GM12878 (cell line): ENCODE data around the gene TADA3. TPM values are rescaled to one million over a fixed set of nuclear protein-coding genes. Genes with fewer than 3 reads are reported as not detected.

Experiments used
- ATAC-seq: fragments of 200-7000 bp; cut with Tn5 transposase; 3 replicates; pipeline ENCODE4 v1.9.1; 2020; ENCODE audit warnings: mild to moderate bottlenecking, moderate library complexity
- BruUV-seq: library from RNA; stranded (reverse); fragments of 400-500 nt; replicated peaks from 2 replicates; lab custom pipeline; 2021; lab: Mats Ljungman, UMichigan
- CTCF ChIA-PET: fragments of 300-600 bp; sonication (Branson Sonifier 250); formaldehyde crosslinking; extraction: SDS; loops from one replicate; lab custom pipeline; 2021; ENCODE audit warnings: inconsistent platforms; lab: Yijun Ruan, JAX
- POLR2A ChIA-PET: fragments of 350-600 bp; formaldehyde crosslinking; extraction: SDS; loops from one replicate; lab custom pipeline; 2021; ENCODE audit warnings: inconsistent platforms; lab: Charles Lee
- RAD21 ChIA-PET: fragments of 300-600 bp; sonication (Branson Sonifier 250); formaldehyde crosslinking; loops from one replicate; lab custom pipeline; 2023; ENCODE audit warnings: antibody characterized with exemption; ENCODE audit not compliant: unreplicated experiment; lab: Charles Lee
- SMC1A ChIA-PET: fragments of 300-600 bp; sonication (Branson Sonifier 250); formaldehyde crosslinking; loops from one replicate; lab custom pipeline; 2023; ENCODE audit not compliant: unreplicated experiment, uncharacterized antibody; lab: Charles Lee
- DNase-seq: peaks from one replicate; pipeline ENCODE4 v3.0.0-alpha.2; 2011; ENCODE audit warnings: low read depth, low spot score
- FAIRE-seq: peaks from 3 replicates; lab custom pipeline; 2011; peaks lifted over from hg19 to GRCh38; lab: Jason Lieb, UNC
- H2AFZ ChIP-seq: 2 replicates; pipeline ENCODE4 v1.6.0; 2011; ENCODE audit warnings: low read depth, low read length, control low read depth; ENCODE audit not compliant: control insufficient read depth
- H3K27ac ChIP-seq: 2 replicates; pipeline ENCODE4 v1.5.1; 2011; ENCODE audit warnings: control low read depth; ENCODE audit not compliant: control insufficient read depth, insufficient read depth
- H3K27me3 ChIP-seq, 2 experiments: replicated peaks in 1 of 2; 2 replicates each; pipeline versions ENCODE4 v1.6.0 to v1.6.1; 2011; ENCODE audit warnings: low read length in 1 of 2; ENCODE audit not compliant: control insufficient read depth in 2 of 2, insufficient read depth in 2 of 2
- H3K36me3 ChIP-seq, 2 experiments: 2 replicates each; pipeline ENCODE4 v1.5.1; 2011; ENCODE audit warnings: low read length in 1 of 2; ENCODE audit not compliant: control insufficient read depth in 2 of 2, insufficient read depth in 2 of 2
- H3K4me1 ChIP-seq: 2 replicates; pipeline ENCODE4 v1.6.1; 2011; ENCODE audit warnings: mild to moderate bottlenecking, low read length, moderate library complexity, mixed read lengths; ENCODE audit not compliant: control insufficient read depth, insufficient read depth
- H3K4me2 ChIP-seq: 2 replicates; pipeline ENCODE4 v1.6.0; 2011; ENCODE audit warnings: control low read depth; ENCODE audit not compliant: control insufficient read depth, insufficient read depth
- H3K4me3 ChIP-seq: fragments of 200-600 bp; sonication (generic); 2 replicates; pipeline ENCODE4 v1.5.1; 2016
- H3K79me2 ChIP-seq: 2 replicates; pipeline ENCODE4 v1.6.0; 2011; ENCODE audit warnings: low read length; ENCODE audit not compliant: control insufficient read depth, insufficient read depth
- H3K9ac ChIP-seq: 2 replicates; pipeline ENCODE4 v1.8.0; 2011; ENCODE audit warnings: low read length, control low read depth, mixed read lengths; ENCODE audit not compliant: control insufficient read depth, insufficient read depth
- H3K9me3 ChIP-seq: replicated peaks from 3 replicates; pipeline ENCODE4 v1.5.1; 2011; ENCODE audit warnings: mild to moderate bottlenecking, low read length; ENCODE audit not compliant: control insufficient read depth, insufficient read depth
- H4K20me1 ChIP-seq: 2 replicates; pipeline ENCODE4 v1.6.0; 2011; ENCODE audit not compliant: control insufficient read depth, insufficient read depth
- BMI1 ChIP-seq: fragments of 450-650 bp; IDR thresholded peaks from 2 replicates; pipeline ENCODE4 v1.6.1; 2016; ENCODE audit warnings: mild to moderate bottlenecking, moderate library complexity, borderline replicate concordance
- ELK1 ChIP-seq: IDR thresholded peaks from 2 replicates; pipeline ENCODE4 v1.6.1; 2012; ENCODE audit warnings: low read depth, low read length, improper control_type of control experiment
- EP300 ChIP-seq, 2 experiments: fragments of 150-350 bp in 1 of 2; IDR thresholded peaks; 2 replicates each; pipeline ENCODE4 v1.6.1; 2011 to 2012; ENCODE audit warnings: low read depth in 2 of 2, low read length in 2 of 2, borderline replicate concordance in 1 of 2, improper control_type of control experiment in 1 of 2, inconsistent platforms in 1 of 2; ENCODE audit not compliant: control insufficient read depth in 1 of 2
- HDAC6 ChIP-seq: fragments of 200-600 bp; sonication (generic); IDR thresholded peaks from one replicate; pipeline ENCODE4 v1.8.0; 2017; ENCODE audit warnings: antibody characterized with exemption; ENCODE audit not compliant: unreplicated experiment
- NFXL1 ChIP-seq: fragments of 450-650 bp; IDR thresholded peaks from 2 replicates; pipeline ENCODE4 v1.6.1; 2017; ENCODE audit warnings: antibody characterized with exemption, mild to moderate bottlenecking, borderline replicate concordance
- RBBP5 ChIP-seq: fragments of 200-600 bp; sonication (generic); conservative IDR thresholded peaks from 2 replicates; pipeline ENCODE4 v1.6.1; 2016
- TCF12 ChIP-seq: IDR thresholded peaks from 2 replicates; pipeline ENCODE4 v1.6.1; 2011; ENCODE audit warnings: low read depth, mild to moderate bottlenecking, low read length
- ZZZ3 ChIP-seq: IDR thresholded peaks from 2 replicates; pipeline ENCODE4 v1.6.1; 2011; ENCODE audit warnings: low read depth; ENCODE audit not compliant: control insufficient read depth, insufficient read length
- WGBS: methylation state at CpG from one replicate; pipeline ENCODE4 v1.1.6; 2016; ENCODE audit warnings: low lambda C conversion rate; ENCODE audit not compliant: insufficient replicate concordance, insufficient coverage; ENCODE audit errors: missing lambda C conversion rate; 5-methylcytosine and 5-hydroxymethylcytosine counted together
- in situ Hi-C: fragments of 300-500 bp; cut with MboI; formaldehyde crosslinking; loops from 9 replicates; pipeline ENCODE4 v1.14.3; 2018; ENCODE audit warnings: mixed read lengths
- intact Hi-C: fragments of 100-400 bp; cut with micrococcal nuclease; formaldehyde crosslinking; loops from one replicate; pipeline ENCODE4 v1.14.2; 2022; ENCODE audit not compliant: unreplicated experiment
- polyA plus RNA-seq, 11 experiments: library from polyadenylated mRNA; depleted of rRNA in 4 of 11; unstranded in 6 of 11; stranded (reverse) in 5 of 11; fragments of >200 nt; fragmentation: Nextera tagmentation in 4 of 11; fragmentation: Illumina TruSeq in 1 of 11; extraction: Ambion mirVana in 4 of 11; extraction: Trizol in 1 of 11; gene quantifications; 1 replicate in 1 of 11; 2 replicates in 10 of 11; pipeline versions ENCODE4 v1.2.1 to v1.2.3, GENCODE V29; 2011 to 2016; ENCODE audit warnings: inconsistent platforms in 2 of 11, missing spikeins in 2 of 11, low read depth in 1 of 11
- total RNA-seq, 4 experiments: library from RNA; depleted of rRNA in 3 of 4; stranded (reverse); fragments of >200 nt in 3 of 4; fragmentation: Illumina TruSeq in 1 of 4; extraction: Trizol in 1 of 4; gene quantifications; 2 replicates each; pipeline versions ENCODE4 v1.2.1 to v1.2.3, GENCODE V29; 2013 to 2021

Gene TADA3
- total and polyA plus RNA-seq, 10 of the 15 experiments (the other 5 are each of a cell fraction or from before 2014, with no cell fraction given), result 2.6 to 71.2 (median 51.0) TPM

DNA sequence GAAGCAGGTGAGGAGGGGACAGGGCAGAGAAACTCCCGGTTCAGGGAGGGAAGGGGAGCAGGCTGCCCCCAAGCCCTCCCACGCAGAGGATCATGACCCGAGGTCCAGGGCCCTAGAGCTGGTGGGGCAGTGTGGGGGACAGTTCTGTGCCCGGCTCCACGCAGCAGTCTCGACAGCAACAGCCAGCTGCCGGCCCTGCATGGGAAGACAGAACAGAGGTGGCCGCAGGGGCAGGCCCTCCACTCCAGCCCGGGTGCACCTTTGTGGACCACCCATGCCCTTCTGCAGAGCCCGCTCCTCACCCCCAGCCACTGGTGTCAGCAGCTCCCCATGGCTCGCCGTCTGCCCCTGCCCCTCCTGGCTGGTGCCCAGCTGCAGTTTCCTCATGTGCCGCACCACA is 34.8 kb downstream of the TADA3 start:
- Histone ChIP-seq H3K27ac (no peak overlapping the region), H3K4me2 (no peak overlapping the region), H3K79me2 (no peaks in the 10 kb centered on the region), H3K4me3 (no peak overlapping the region)
- BruUV-seq, result no TSS peak
- intact Hi-C loops, result no loop called here
- WGBS, result 83% methylated on average over 12 of the region's 13 CpGs
- DNase-seq (no peak), ATAC-seq (no peak)
- TF ChIP-seq ZZZ3, result no peak
- TF ChIP-seq EP300 (IDR thresholded peaks at IDR 0.05; ENCODE audit: borderline replicate concordance in 1 of 2, control insufficient read depth in 1 of 2, low read depth in 2 of 2, low read length in 2 of 2), result no peak
- no peak for TF ChIP-seq RBBP5
- TF ChIP-seq BMI1, result no peak
- TF ChIP-seq ELK1, result no peak
- TF ChIP-seq HDAC6, result no peak
- no peak for TF ChIP-seq TCF12
- TF ChIP-seq NFXL1, result no peak
- TF ChIP-seq, all 136 proteins: peak for 0
- Histone ChIP-seq H3K9ac (no peak overlapping the region), H3K4me1 (peaks cover 6% of the 10 kb centered on the region), H2AFZ (no peak overlapping the region), H3K9me3 (no peaks in the 10 kb centered on the region), H3K27me3 (no peaks in the 10 kb centered on the region), H3K36me3 (peaks cover 2 to 5% of the 10 kb centered on the region in 2 experiments; a peak in 3 of 4 replicates), H4K20me1 (no peaks in the 10 kb centered on the region)
- ChIA-PET RAD21 (no interaction called here), POLR2A (no interaction called here), SMC1A (no interaction called here), CTCF (no interaction called here)
- FAIRE-seq, result no peak
- in situ Hi-C loops, result no loop called here
